SU-DHL-6 (cell line): ENCODE measurements around the gene RANBP17.

ENCODE experiments used
- H2AFZ ChIP-seq: fragments of 200-600 bp; sonication (generic); 2 replicates; pipeline ENCODE4 v1.6.1; 2014; ENCODE audit warnings: low read depth, mild to moderate bottlenecking, moderate library complexity, mixed read lengths, antibody characterized with exemption, low read length; ENCODE audit not compliant: severe bottlenecking
- H3F3A ChIP-seq: fragments of 200-600 bp; shearing (Covaris generic); 2 replicates; pipeline ENCODE4 v1.6.0; 2016; ENCODE audit warnings: antibody characterized with exemption, mild to moderate bottlenecking; ENCODE audit not compliant: insufficient read depth
- H3K27ac ChIP-seq: fragments of 200-600 bp; sonication (generic); 2 replicates; pipeline ENCODE4 v1.5.1; 2016; ENCODE audit warnings: low read depth, mild to moderate bottlenecking, low read length, moderate library complexity, mixed read lengths
- H3K27me3 ChIP-seq: fragments of 200-600 bp; sonication (generic), shearing (Covaris generic); 2 replicates; pipeline ENCODE4 v1.6.0; 2014; ENCODE audit warnings: mild to moderate bottlenecking, low read length
- H3K36me3 ChIP-seq: fragments of 200-600 bp; sonication (generic); 2 replicates; pipeline ENCODE4 v1.6.1; 2014; ENCODE audit warnings: mild to moderate bottlenecking, low read length, mixed read lengths
- H3K4me2 ChIP-seq: fragments of 300-600, 200-600 bp; shearing (Covaris generic), sonication (generic); 2 replicates; pipeline ENCODE4 v1.6.0; 2014; ENCODE audit warnings: low read length, low read depth, mild to moderate bottlenecking; ENCODE audit not compliant: poor library complexity, severe bottlenecking
- H3K4me3 ChIP-seq: fragments of 200-600 bp; sonication (generic); 2 replicates; pipeline ENCODE4 v1.5.1; 2014; ENCODE audit warnings: antibody characterized with exemption, low read length, mild to moderate bottlenecking, mixed read lengths; ENCODE audit not compliant: insufficient read depth, poor library complexity, severe bottlenecking
- H3K79me2 ChIP-seq: fragments of 200-600 bp; sonication (generic); 2 replicates; pipeline ENCODE4 v1.6.1; 2014; ENCODE audit warnings: mild to moderate bottlenecking, low read length, moderate library complexity; ENCODE audit not compliant: insufficient read depth
- H3K9ac ChIP-seq: fragments of 200-600 bp; sonication (generic); 2 replicates; pipeline ENCODE4 v1.7.0; 2014; ENCODE audit warnings: mild to moderate bottlenecking, low read length
- H3K9me2 ChIP-seq: fragments of 200-600 bp; sonication (generic); replicated peaks from 2 replicates; pipeline ENCODE4 v1.6.1; 2014; ENCODE audit warnings: low read length; ENCODE audit not compliant: insufficient read depth
- H3K9me3 ChIP-seq: fragments of 200-600 bp; sonication (generic); 2 replicates; pipeline ENCODE4 v1.6.1; 2014; ENCODE audit warnings: low read length, mixed read lengths; ENCODE audit not compliant: insufficient read depth
- H4K20me1 ChIP-seq: fragments of 200-600 bp; sonication (generic); 2 replicates; pipeline ENCODE4 v1.6.1; 2014; ENCODE audit warnings: low read depth, mild to moderate bottlenecking, antibody characterized with exemption, low read length, moderate library complexity, mixed read lengths
- EZH2phosphoT487 ChIP-seq: fragments of 200-600 bp; sonication (generic), shearing (Covaris generic); conservative IDR thresholded peaks from 2 replicates; pipeline ENCODE4 v1.6.1; 2018; ENCODE audit warnings: mild to moderate bottlenecking, antibody characterized with exemption, low read length, moderate library complexity, mixed read lengths
- TF ChIP-seq, protein P1 (sequence below): fragments of 200-600 bp; sonication (generic); IDR thresholded peaks from one replicate; pipeline ENCODE4 v1.5.1; 2017; ENCODE audit warnings: antibody characterized with exemption, mild to moderate bottlenecking, low read length, moderate library complexity; ENCODE audit not compliant: insufficient read depth, poor library complexity, severe bottlenecking

Gene RANBP17

DNA sequence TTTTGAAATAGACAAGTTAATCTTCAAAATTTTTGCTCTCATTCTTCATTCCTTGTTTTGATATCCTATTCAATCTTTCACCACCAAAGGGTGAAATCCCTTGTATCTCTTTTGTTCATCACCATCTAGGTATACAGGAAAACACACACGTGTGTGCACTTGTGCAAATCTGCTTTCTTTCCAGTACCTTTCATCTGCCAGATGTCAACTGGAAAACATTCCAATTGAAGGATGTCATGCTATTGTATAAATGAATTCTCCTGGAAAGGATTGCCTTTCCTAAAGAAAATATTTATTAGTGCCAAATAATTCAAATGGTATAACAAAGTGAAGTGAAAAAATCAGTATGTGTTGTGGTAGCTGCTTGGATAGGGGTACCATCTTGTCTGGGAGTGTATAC is 123.7 kb downstream of the RANBP17 start:
- no peak overlapping the region for H2AFZ ChIP-seq
- H3F3A ChIP-seq: no peaks in the 10 kb centered on the region
- no peaks in the 10 kb centered on the region for H3K9me2 ChIP-seq
- H3K79me2 ChIP-seq: no peaks in the 10 kb centered on the region
- no peaks in the 10 kb centered on the region for H3K9me3 ChIP-seq
- H4K20me1 ChIP-seq: no peaks in the 10 kb centered on the region
- no peak overlapping the region for H3K27ac ChIP-seq
- no peak overlapping the region for H3K4me2 ChIP-seq
- H3K27me3 ChIP-seq: no peaks in the 10 kb centered on the region
- H3K9ac ChIP-seq: no peak overlapping the region
- H3K36me3 ChIP-seq: no peaks in the 10 kb centered on the region
- TF ChIP-seq EZH2phosphoT487: no peak
- TF ChIP-seq, protein P1, sequence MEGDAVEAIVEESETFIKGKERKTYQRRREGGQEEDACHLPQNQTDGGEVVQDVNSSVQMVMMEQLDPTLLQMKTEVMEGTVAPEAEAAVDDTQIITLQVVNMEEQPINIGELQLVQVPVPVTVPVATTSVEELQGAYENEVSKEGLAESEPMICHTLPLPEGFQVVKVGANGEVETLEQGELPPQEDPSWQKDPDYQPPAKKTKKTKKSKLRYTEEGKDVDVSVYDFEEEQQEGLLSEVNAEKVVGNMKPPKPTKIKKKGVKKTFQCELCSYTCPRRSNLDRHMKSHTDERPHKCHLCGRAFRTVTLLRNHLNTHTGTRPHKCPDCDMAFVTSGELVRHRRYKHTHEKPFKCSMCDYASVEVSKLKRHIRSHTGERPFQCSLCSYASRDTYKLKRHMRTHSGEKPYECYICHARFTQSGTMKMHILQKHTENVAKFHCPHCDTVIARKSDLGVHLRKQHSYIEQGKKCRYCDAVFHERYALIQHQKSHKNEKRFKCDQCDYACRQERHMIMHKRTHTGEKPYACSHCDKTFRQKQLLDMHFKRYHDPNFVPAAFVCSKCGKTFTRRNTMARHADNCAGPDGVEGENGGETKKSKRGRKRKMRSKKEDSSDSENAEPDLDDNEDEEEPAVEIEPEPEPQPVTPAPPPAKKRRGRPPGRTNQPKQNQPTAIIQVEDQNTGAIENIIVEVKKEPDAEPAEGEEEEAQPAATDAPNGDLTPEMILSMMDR: no peak
- no peak overlapping the region for H3K4me3 ChIP-seq

DNA sequence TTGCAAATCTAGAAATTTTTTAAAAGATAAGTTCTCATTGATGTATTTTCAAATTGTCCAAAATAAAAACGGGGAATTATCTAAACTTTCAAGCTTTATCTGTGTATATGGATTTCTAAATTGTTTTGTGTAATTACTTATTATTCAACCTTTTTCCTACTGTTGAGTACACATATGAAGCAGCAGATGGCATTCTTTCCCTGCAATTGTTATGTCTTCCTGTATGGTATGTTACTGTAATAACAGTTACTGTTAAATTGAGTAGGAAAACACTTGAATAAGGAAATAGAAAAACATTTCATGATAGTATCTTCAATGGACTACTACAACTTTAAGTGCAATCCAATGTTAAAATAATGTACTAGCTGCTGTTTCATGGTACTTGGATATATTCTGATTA is 124.8 kb downstream of the RANBP17 start:
- TF ChIP-seq, protein P1: no peak
- no peak for TF ChIP-seq EZH2phosphoT487
- no peak overlapping the region for H3K4me3 ChIP-seq
- H3K4me2 ChIP-seq: no peak overlapping the region
- H3K27me3 ChIP-seq: no peaks in the 10 kb centered on the region
- H4K20me1 ChIP-seq: no peaks in the 10 kb centered on the region
- no peak overlapping the region for H3K9ac ChIP-seq
- no peaks in the 10 kb centered on the region for H3K79me2 ChIP-seq
- H3K36me3 ChIP-seq: no peaks in the 10 kb centered on the region
- H2AFZ ChIP-seq: no peak overlapping the region
- H3K9me2 ChIP-seq: no peaks in the 10 kb centered on the region
- H3K27ac ChIP-seq: no peak overlapping the region
- no peaks in the 10 kb centered on the region for H3K9me3 ChIP-seq
- H3F3A ChIP-seq: no peaks in the 10 kb centered on the region

DNA sequence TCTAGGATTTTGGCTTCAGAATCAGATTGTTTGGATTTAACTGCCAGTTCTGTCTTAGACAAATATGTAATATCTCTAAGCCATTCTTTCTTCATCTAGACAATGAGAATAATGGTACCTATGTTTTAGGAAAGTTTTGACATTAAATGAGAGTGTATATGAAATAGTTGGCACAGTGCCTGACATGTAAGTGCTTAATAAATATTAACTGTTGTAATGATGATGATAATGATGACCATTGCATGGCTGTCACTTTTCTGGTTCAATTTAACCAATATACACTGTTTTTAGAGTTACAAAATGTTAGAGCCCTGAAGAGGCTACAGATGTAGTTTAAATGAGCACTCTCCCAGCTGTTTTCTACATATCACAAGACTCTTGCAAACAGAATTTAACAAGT is 131.7 kb downstream of the RANBP17 start:
- Histone ChIP-seq H3F3A (no peaks in the 10 kb centered on the region), H3K36me3 (no peaks in the 10 kb centered on the region), H3K9me2 (no peaks in the 10 kb centered on the region), H3K9ac (no peak overlapping the region), H3K4me3 (no peak overlapping the region), H3K9me3 (no peaks in the 10 kb centered on the region), H4K20me1 (no peaks in the 10 kb centered on the region), H3K27ac (no peak overlapping the region), H3K27me3 (no peaks in the 10 kb centered on the region), H3K4me2 (no peak overlapping the region), H2AFZ (no peak overlapping the region), H3K79me2 (no peaks in the 10 kb centered on the region)
- TF ChIP-seq EZH2phosphoT487: no peak
- TF ChIP-seq, protein P1: no peak
